GM18505 (cell line): ENCODE data around the gene LBP.
"Not testable (repeated sequence)": the region's sequence is repeated elsewhere in the genome, so short reads cannot be mapped to it uniquely, and the experiment has no call there.

Experiments
- ATAC-seq: cut with Tn5 transposase; IDR thresholded peaks from one replicate; pipeline ENCODE4 v1.9.1; 2021; ENCODE audit not compliant: unreplicated experiment
- POLR2A ChIP-seq: IDR thresholded peaks from 4 replicates; pipeline ENCODE4 v1.6.1; 2011; ENCODE audit warnings: borderline replicate concordance; ENCODE audit not compliant: insufficient read depth, insufficient read length; ENCODE audit errors: extremely low read depth

The LBP gene

GRCh38 chr20:38386004-38386403 is 39.7 kb downstream of the LBP start:
- no peak for TF ChIP-seq POLR2A
- ATAC-seq: no peak

- no peak for ATAC-seq
- no peak for TF ChIP-seq POLR2A
These were observed 40.6 kb downstream of the LBP start for GRCh38 chr20:38386851-38387250.

- no peak for ATAC-seq
- TF ChIP-seq POLR2A: no peak
These were observed 41.7 kb downstream of the LBP start for GRCh38 chr20:38387953-38388352.

GRCh38 chr20:38392356-38392755 is 46.1 kb downstream of the LBP start:
- ATAC-seq: no peak
- no peak for TF ChIP-seq POLR2A

GRCh38 chr20:38393259-38393658 is 47.0 kb downstream of the LBP start:
- TF ChIP-seq POLR2A: no peak
- no peak for ATAC-seq

GRCh38 chr20:38395165-38395564 is 48.9 kb downstream of the LBP start:
- no peak for TF ChIP-seq POLR2A
- no peak for ATAC-seq

- not testable (repeated sequence) for ATAC-seq
These were observed 49.6 kb downstream of the LBP start for GRCh38 chr20:38395751-38396395.

- no peak for ATAC-seq
- no peak for TF ChIP-seq POLR2A
These were observed 55.8 kb downstream of the LBP start for GRCh38 chr20:38402089-38402488.

- no peak for TF ChIP-seq POLR2A
These were observed 56.5 kb downstream of the LBP start for GRCh38 chr20:38402816-38403215.

GRCh38 chr20:38404016-38404415 is 57.7 kb downstream of the LBP start:
- no peak for ATAC-seq
- no peak for TF ChIP-seq POLR2A

More at GRCh38 chr20:38402816-38403215, 56.5 kb downstream of the LBP start:
- no peak for ATAC-seq

GRCh38 chr20:38405132-38405531 is 58.9 kb downstream of the LBP start:
- no peak for ATAC-seq
- no peak for TF ChIP-seq POLR2A

GRCh38 chr20:38406476-38406875 is 60.2 kb downstream of the LBP start:
- ATAC-seq: no peak
- no peak for TF ChIP-seq POLR2A

- no peak for TF ChIP-seq POLR2A
- no peak for ATAC-seq
These were observed 61.0 kb downstream of the LBP start for GRCh38 chr20:38407321-38407720.

GRCh38 chr20:38407822-38408221 is 61.5 kb downstream of the LBP start:
- not testable (repeated sequence) for ATAC-seq
